ENCODE results near the gene C10orf90. TPM values are rescaled to one million over a fixed set of nuclear protein-coding genes. Genes with fewer than 3 reads are reported as not detected.

The C10orf90 gene
- total RNA-seq, 1 donor from 2014 or later, result under 0.01 TPM

GRCh38 chr10:126481181-126481580 lies 189.3 kb downstream of the C10orf90 start:
- Histone ChIP-seq H3K36me3 (ENCODE audit: control insufficient read depth in 3 of 3, insufficient read depth in 3 of 3, low read length in 3 of 3) (no peaks in the 10 kb centered on the region), H3K9me3 (ENCODE audit: control insufficient read depth in 3 of 3, low read length in 3 of 3) (no peaks in the 10 kb centered on the region), H3K27ac (ENCODE audit: low read depth, low read length) (no peak overlapping the region), H3K27me3 (ENCODE audit: control insufficient read depth in 3 of 3, insufficient read depth in 3 of 3, low read length in 3 of 3) (no peaks in the 10 kb centered on the region), H3K4me3 (ENCODE audit: low read length in 3 of 3) (no peak overlapping the region), H3K9ac (ENCODE audit: low read depth in 1 of 3, low read length in 3 of 3) (no peak overlapping the region), H3K4me1 (ENCODE audit: control insufficient read depth in 3 of 3, insufficient read depth in 3 of 3, low read length in 3 of 3) (peaks cover 0 to 5% (median 0%) of the 10 kb centered on the region in 3 donors)

GRCh38 chr10:126480648-126481047 lies 189.8 kb downstream of the C10orf90 start:
- H3K36me3 ChIP-seq (ENCODE audit: control insufficient read depth in 3 of 3, insufficient read depth in 3 of 3, low read length in 3 of 3), result no peaks in the 10 kb centered on the region
- no peaks in the 10 kb centered on the region for H3K9me3 ChIP-seq (ENCODE audit: control insufficient read depth in 3 of 3, low read length in 3 of 3)
- no peak overlapping the region for H3K4me3 ChIP-seq (ENCODE audit: low read length in 3 of 3)
- H3K4me1 ChIP-seq (ENCODE audit: control insufficient read depth in 3 of 3, insufficient read depth in 3 of 3, low read length in 3 of 3), result peaks cover 0 to 5% (median 4%) of the 10 kb centered on the region in 3 donors
- no peak overlapping the region for H3K9ac ChIP-seq (ENCODE audit: low read depth in 1 of 3, low read length in 3 of 3)
- no peaks in the 10 kb centered on the region for H3K27me3 ChIP-seq (ENCODE audit: control insufficient read depth in 3 of 3, insufficient read depth in 3 of 3, low read length in 3 of 3)
- H3K27ac ChIP-seq (ENCODE audit: low read depth, low read length), result no peak overlapping the region

GRCh38 chr10:126479280-126479895 lies 191.1 kb downstream of the C10orf90 start:
- H3K4me3 ChIP-seq (ENCODE audit: low read length in 3 of 3), result no peak overlapping the region
- no peak overlapping the region for H3K9ac ChIP-seq (ENCODE audit: low read depth in 1 of 3, low read length in 3 of 3)
- H3K27me3 ChIP-seq (ENCODE audit: control insufficient read depth in 3 of 3, insufficient read depth in 3 of 3, low read length in 3 of 3), result no peaks in the 10 kb centered on the region
- H3K27ac ChIP-seq (ENCODE audit: low read depth, low read length), result no peak overlapping the region
- no peaks in the 10 kb centered on the region for H3K36me3 ChIP-seq (ENCODE audit: control insufficient read depth in 3 of 3, insufficient read depth in 3 of 3, low read length in 3 of 3)
- H3K9me3 ChIP-seq (ENCODE audit: control insufficient read depth in 3 of 3, low read length in 3 of 3), result no peaks in the 10 kb centered on the region
- peaks cover 0 to 5% (median 4%) of the 10 kb centered on the region in 3 donors for H3K4me1 ChIP-seq (ENCODE audit: control insufficient read depth in 3 of 3, insufficient read depth in 3 of 3, low read length in 3 of 3)

GRCh38 chr10:126478546-126478945 lies 191.9 kb downstream of the C10orf90 start:
- no peaks in the 10 kb centered on the region for H3K27me3 ChIP-seq (ENCODE audit: control insufficient read depth in 3 of 3, insufficient read depth in 3 of 3, low read length in 3 of 3)
- no peaks in the 10 kb centered on the region for H3K36me3 ChIP-seq (ENCODE audit: control insufficient read depth in 3 of 3, insufficient read depth in 3 of 3, low read length in 3 of 3)
- H3K27ac ChIP-seq (ENCODE audit: low read depth, low read length), result no peak overlapping the region
- H3K9ac ChIP-seq (ENCODE audit: low read depth in 1 of 3, low read length in 3 of 3), result no peak overlapping the region
- no peaks in the 10 kb centered on the region for H3K9me3 ChIP-seq (ENCODE audit: control insufficient read depth in 3 of 3, low read length in 3 of 3)
- no peak overlapping the region for H3K4me3 ChIP-seq (ENCODE audit: low read length in 3 of 3)
- H3K4me1 ChIP-seq (ENCODE audit: control insufficient read depth in 3 of 3, insufficient read depth in 3 of 3, low read length in 3 of 3), result peaks cover 0 to 5% (median 4%) of the 10 kb centered on the region in 3 donors

- Histone ChIP-seq H3K4me1 (ENCODE audit: control insufficient read depth in 3 of 3, insufficient read depth in 3 of 3, low read length in 3 of 3) (peaks cover 0 to 5% (median 4%) of the 10 kb centered on the region in 3 donors), H3K27me3 (ENCODE audit: control insufficient read depth in 3 of 3, insufficient read depth in 3 of 3, low read length in 3 of 3) (no peaks in the 10 kb centered on the region), H3K9me3 (ENCODE audit: control insufficient read depth in 3 of 3, low read length in 3 of 3) (no peaks in the 10 kb centered on the region), H3K9ac (ENCODE audit: low read depth in 1 of 3, low read length in 3 of 3) (no peak overlapping the region), H3K36me3 (ENCODE audit: control insufficient read depth in 3 of 3, insufficient read depth in 3 of 3, low read length in 3 of 3) (no peaks in the 10 kb centered on the region), H3K4me3 (ENCODE audit: low read length in 3 of 3) (no peak overlapping the region), H3K27ac (ENCODE audit: low read depth, low read length) (no peak overlapping the region)
These were observed 194.2 kb downstream of the C10orf90 start for GRCh38 chr10:126476246-126476645.

GRCh38 chr10:126475074-126475691 lies 195.3 kb downstream of the C10orf90 start:
- H3K36me3 ChIP-seq (ENCODE audit: control insufficient read depth in 3 of 3, insufficient read depth in 3 of 3, low read length in 3 of 3), result no peaks in the 10 kb centered on the region
- no peak overlapping the region for H3K9ac ChIP-seq (ENCODE audit: low read depth in 1 of 3, low read length in 3 of 3)
- H3K9me3 ChIP-seq (ENCODE audit: control insufficient read depth in 3 of 3, low read length in 3 of 3), result no peaks in the 10 kb centered on the region
- H3K27ac ChIP-seq (ENCODE audit: low read depth, low read length), result no peak overlapping the region
- no peaks in the 10 kb centered on the region for H3K27me3 ChIP-seq (ENCODE audit: control insufficient read depth in 3 of 3, insufficient read depth in 3 of 3, low read length in 3 of 3)
- H3K4me3 ChIP-seq (ENCODE audit: low read length in 3 of 3), result no peak overlapping the region
- H3K4me1 ChIP-seq (ENCODE audit: control insufficient read depth in 3 of 3, insufficient read depth in 3 of 3, low read length in 3 of 3), result peaks cover 0 to 5% (median 4%) of the 10 kb centered on the region in 3 donors

GRCh38 chr10:126474031-126474430 lies 196.5 kb downstream of the C10orf90 start:
- H3K9ac ChIP-seq (ENCODE audit: low read depth in 1 of 3, low read length in 3 of 3), result no peak overlapping the region
- H3K27ac ChIP-seq (ENCODE audit: low read depth, low read length), result no peak overlapping the region
- H3K4me1 ChIP-seq (ENCODE audit: control insufficient read depth in 3 of 3, insufficient read depth in 3 of 3, low read length in 3 of 3), result peaks cover 0 to 5% (median 4%) of the 10 kb centered on the region in 3 donors
- no peaks in the 10 kb centered on the region for H3K36me3 ChIP-seq (ENCODE audit: control insufficient read depth in 3 of 3, insufficient read depth in 3 of 3, low read length in 3 of 3)
- H3K27me3 ChIP-seq (ENCODE audit: control insufficient read depth in 3 of 3, insufficient read depth in 3 of 3, low read length in 3 of 3), result peaks cover 0 to 4% (median 0%) of the 10 kb centered on the region in 3 donors
- H3K9me3 ChIP-seq (ENCODE audit: control insufficient read depth in 3 of 3, low read length in 3 of 3), result no peaks in the 10 kb centered on the region
- H3K4me3 ChIP-seq (ENCODE audit: low read length in 3 of 3), result no peak overlapping the region

- H3K27ac ChIP-seq (ENCODE audit: low read depth, low read length), result no peak overlapping the region
- no peaks in the 10 kb centered on the region for H3K9me3 ChIP-seq (ENCODE audit: control insufficient read depth in 3 of 3, low read length in 3 of 3)
- peaks cover 0 to 2% (median 0%) of the 10 kb centered on the region in 3 donors for H3K4me1 ChIP-seq (ENCODE audit: control insufficient read depth in 3 of 3, insufficient read depth in 3 of 3, low read length in 3 of 3)
- H3K27me3 ChIP-seq (ENCODE audit: control insufficient read depth in 3 of 3, insufficient read depth in 3 of 3, low read length in 3 of 3), result peaks cover 0 to 4% (median 0%) of the 10 kb centered on the region in 3 donors
- H3K36me3 ChIP-seq (ENCODE audit: control insufficient read depth in 3 of 3, insufficient read depth in 3 of 3, low read length in 3 of 3), result no peaks in the 10 kb centered on the region
- H3K9ac ChIP-seq (ENCODE audit: low read depth in 1 of 3, low read length in 3 of 3), result no peak overlapping the region
- no peak overlapping the region for H3K4me3 ChIP-seq (ENCODE audit: low read length in 3 of 3)
These were observed 199.5 kb downstream of the C10orf90 start for GRCh38 chr10:126470991-126471390.

GRCh38 chr10:126469692-126470091 lies 200.8 kb downstream of the C10orf90 start:
- H3K36me3 ChIP-seq (ENCODE audit: control insufficient read depth in 3 of 3, insufficient read depth in 3 of 3, low read length in 3 of 3), result no peaks in the 10 kb centered on the region
- no peak overlapping the region for H3K27ac ChIP-seq (ENCODE audit: low read depth, low read length)
- no peaks in the 10 kb centered on the region for H3K4me1 ChIP-seq (ENCODE audit: control insufficient read depth in 3 of 3, insufficient read depth in 3 of 3, low read length in 3 of 3)
- H3K9me3 ChIP-seq (ENCODE audit: control insufficient read depth in 3 of 3, low read length in 3 of 3), result no peaks in the 10 kb centered on the region
- no peak overlapping the region for H3K9ac ChIP-seq (ENCODE audit: low read depth in 1 of 3, low read length in 3 of 3)
- H3K27me3 ChIP-seq (ENCODE audit: control insufficient read depth in 3 of 3, insufficient read depth in 3 of 3, low read length in 3 of 3), result peaks cover 0 to 4% (median 0%) of the 10 kb centered on the region in 3 donors
- no peak overlapping the region for H3K4me3 ChIP-seq (ENCODE audit: low read length in 3 of 3)

- H3K9me3 ChIP-seq (ENCODE audit: control insufficient read depth in 3 of 3, low read length in 3 of 3), result no peaks in the 10 kb centered on the region
- no peaks in the 10 kb centered on the region for H3K36me3 ChIP-seq (ENCODE audit: control insufficient read depth in 3 of 3, insufficient read depth in 3 of 3, low read length in 3 of 3)
- no peak overlapping the region for H3K9ac ChIP-seq (ENCODE audit: low read depth in 1 of 3, low read length in 3 of 3)
- H3K4me1 ChIP-seq (ENCODE audit: control insufficient read depth in 3 of 3, insufficient read depth in 3 of 3, low read length in 3 of 3), result no peaks in the 10 kb centered on the region
- no peak overlapping the region for H3K27ac ChIP-seq (ENCODE audit: low read depth, low read length)
- H3K4me3 ChIP-seq (ENCODE audit: low read length in 3 of 3), result no peak overlapping the region
- H3K27me3 ChIP-seq (ENCODE audit: control insufficient read depth in 3 of 3, insufficient read depth in 3 of 3, low read length in 3 of 3), result peaks cover 0 to 9% (median 0%) of the 10 kb centered on the region in 3 donors
These were observed 201.4 kb downstream of the C10orf90 start for GRCh38 chr10:126468876-126469643.

Data from skeletal muscle tissue (tissue), 4 donors.